GM12865 (cell line): ENCODE measurements around the gene PCDH9.

ENCODE experiments used
- DNase-seq: peaks from one replicate; pipeline ENCODE4 v3.0.0; 2010; ENCODE audit warnings: low read depth
- H3K4me3 ChIP-seq: 2 replicates; pipeline ENCODE4 v1.5.1; 2011; ENCODE audit warnings: mild to moderate bottlenecking, low read depth, low read length, control low read depth
- TF ChIP-seq, protein P1 (sequence below): IDR thresholded peaks from 2 replicates; pipeline ENCODE4 v1.5.1; 2011; ENCODE audit warnings: low read length, control low read depth, low read depth, inconsistent platforms; ENCODE audit not compliant: insufficient read depth; ENCODE audit errors: missing control alignments

The PCDH9 gene

DNA sequence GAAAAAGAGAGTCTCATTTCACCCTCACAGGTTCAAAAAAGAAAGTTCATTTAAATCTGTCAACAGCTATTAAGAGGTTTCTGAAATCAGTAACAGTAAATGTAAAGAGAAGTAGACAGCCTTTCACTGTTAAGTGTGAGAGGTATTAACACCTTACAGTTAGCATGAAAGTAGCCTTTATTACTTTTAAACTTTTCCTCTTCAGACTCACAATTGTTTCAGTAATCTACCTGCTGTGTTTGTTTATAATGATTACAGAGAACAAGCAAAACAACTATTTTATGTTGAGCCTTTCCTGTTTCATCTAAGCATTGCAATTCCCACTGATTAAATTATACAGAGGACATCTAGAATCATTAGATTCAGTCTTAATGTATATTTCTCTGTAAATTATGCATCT is 159.8 kb downstream of the PCDH9 start:
- TF ChIP-seq, protein P1, sequence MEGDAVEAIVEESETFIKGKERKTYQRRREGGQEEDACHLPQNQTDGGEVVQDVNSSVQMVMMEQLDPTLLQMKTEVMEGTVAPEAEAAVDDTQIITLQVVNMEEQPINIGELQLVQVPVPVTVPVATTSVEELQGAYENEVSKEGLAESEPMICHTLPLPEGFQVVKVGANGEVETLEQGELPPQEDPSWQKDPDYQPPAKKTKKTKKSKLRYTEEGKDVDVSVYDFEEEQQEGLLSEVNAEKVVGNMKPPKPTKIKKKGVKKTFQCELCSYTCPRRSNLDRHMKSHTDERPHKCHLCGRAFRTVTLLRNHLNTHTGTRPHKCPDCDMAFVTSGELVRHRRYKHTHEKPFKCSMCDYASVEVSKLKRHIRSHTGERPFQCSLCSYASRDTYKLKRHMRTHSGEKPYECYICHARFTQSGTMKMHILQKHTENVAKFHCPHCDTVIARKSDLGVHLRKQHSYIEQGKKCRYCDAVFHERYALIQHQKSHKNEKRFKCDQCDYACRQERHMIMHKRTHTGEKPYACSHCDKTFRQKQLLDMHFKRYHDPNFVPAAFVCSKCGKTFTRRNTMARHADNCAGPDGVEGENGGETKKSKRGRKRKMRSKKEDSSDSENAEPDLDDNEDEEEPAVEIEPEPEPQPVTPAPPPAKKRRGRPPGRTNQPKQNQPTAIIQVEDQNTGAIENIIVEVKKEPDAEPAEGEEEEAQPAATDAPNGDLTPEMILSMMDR: no peak
- DNase-seq: no peak
- H3K4me3 ChIP-seq: no peak overlapping the region

DNA sequence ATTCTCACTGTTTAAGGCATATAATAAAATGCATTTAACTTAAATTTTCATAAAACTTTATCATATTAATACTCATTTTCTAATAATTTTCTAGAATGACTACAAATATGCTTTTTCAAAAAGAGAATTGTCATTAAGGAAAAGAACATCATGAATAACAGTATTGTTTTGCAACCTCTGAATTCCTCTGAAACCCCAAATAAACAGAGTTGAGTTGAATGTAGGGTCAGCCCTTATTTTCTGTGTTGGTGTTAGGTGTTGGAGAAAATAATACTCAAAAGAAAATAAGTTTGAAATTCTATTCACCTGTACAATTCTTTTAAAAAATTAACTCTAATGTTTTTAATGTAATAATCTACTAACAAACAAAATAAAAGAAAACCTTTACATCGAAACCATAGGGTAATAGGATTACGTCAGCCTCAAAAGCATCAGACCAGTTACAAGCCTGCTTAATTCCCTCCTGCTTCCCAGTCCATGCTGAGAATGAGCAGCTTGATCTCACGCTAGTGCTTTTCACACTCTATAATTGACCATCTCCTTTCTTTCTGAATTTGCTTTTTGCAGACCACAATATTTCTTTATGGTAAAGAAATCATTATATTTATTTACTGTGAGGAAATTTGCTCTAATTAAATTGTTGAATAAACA is 160.9 kb downstream of the PCDH9 start:
- no peak overlapping the region for H3K4me3 ChIP-seq
- DNase-seq: no peak
- TF ChIP-seq, protein P1: no peak

DNA sequence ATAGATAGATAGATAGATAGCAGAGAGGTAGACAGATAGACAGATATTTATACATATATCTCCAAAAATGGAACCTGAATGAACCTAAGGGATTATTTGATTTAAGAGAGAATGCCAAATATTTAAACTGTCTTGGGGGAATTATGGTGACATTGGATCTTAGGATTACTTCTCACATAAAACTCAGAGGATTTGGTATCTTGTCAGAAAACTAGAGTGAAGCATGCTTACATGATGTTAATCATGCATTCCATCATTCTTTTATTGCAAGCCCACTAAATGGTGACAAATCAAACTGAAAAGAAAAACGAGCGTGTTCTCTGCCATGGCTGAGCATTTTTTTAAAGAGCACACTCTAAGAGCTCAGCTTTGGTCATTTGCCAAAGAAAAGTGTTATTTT is 165.2 kb downstream of the PCDH9 start:
- no peak for DNase-seq
- no peak overlapping the region for H3K4me3 ChIP-seq
- TF ChIP-seq, protein P1: no peak

DNA sequence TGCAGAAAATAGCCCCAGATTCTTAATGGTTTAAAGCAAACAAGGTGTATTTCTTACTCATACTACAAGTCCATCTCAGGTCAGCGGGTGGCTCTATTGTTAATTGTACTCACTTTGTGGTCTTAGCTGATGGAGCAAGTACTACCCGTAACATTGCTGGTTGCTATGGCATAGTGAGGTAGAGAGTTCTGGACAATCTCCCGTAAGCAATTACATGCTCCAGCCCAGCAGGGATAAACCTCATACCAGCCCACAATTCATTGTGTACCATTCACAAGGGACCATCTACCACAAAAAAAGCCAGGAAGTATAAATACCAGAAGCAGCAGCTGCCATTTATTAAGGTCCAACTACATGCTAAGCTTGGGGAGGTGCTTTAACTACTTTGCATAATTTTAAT is 167.1 kb downstream of the PCDH9 start:
- TF ChIP-seq, protein P1: no peak
- no peak for DNase-seq
- H3K4me3 ChIP-seq: no peak overlapping the region

DNA sequence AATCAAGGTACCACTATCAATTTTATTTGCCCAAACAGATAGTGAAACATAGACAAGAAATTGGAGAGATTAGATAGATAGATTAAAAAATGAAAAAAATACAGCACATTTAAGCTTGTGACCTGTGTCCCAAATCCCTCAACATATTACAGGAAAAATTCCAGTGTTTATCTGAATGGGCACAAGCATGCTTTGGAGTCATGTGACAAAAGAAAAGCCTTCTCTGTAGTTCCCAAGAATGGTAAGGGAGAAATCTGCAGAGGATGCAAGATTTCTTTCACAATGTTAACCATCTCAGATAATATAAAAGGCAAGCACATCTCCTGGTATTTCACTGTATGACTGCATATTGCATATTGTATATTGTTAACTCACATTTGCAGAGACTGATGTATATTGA is 168.0 kb downstream of the PCDH9 start:
- TF ChIP-seq, protein P1: no peak
- no peak for DNase-seq
- H3K4me3 ChIP-seq: no peak overlapping the region

DNA sequence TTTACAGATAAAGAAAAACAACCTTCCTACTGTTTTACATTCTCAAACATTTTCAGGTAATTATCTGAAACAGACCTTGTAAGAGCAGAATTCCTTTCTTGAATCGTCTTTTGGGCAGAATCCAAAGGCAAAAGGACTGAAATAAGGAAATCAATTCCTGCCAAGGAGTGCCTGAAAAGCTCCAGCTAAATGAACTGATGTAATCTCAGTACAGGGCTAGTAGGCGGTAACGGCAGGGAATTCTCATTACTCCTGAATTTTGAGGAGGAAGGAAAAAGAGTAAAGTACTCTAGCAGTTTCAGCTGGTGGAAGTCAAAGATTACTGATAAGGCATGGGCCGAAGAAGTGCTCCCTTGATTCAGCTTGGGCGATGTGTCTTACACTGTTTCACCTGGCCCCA is 168.4 kb downstream of the PCDH9 start:
- H3K4me3 ChIP-seq: no peak overlapping the region
- TF ChIP-seq, protein P1: no peak
- DNase-seq: no peak
